COLO668 (cell line): ENCODE measurements around the gene TNIP2.
"Not testable (repeated sequence)": the region's sequence is repeated elsewhere in the genome, so short reads cannot be mapped to it uniquely, and the experiment has no call there.

Experiments used
- DNase-seq: peaks from one replicate; lab custom pipeline; 2025; ENCODE audit not compliant: unreplicated experiment; lab: John Stamatoyannopoulos, UW

Gene TNIP2

DNA sequence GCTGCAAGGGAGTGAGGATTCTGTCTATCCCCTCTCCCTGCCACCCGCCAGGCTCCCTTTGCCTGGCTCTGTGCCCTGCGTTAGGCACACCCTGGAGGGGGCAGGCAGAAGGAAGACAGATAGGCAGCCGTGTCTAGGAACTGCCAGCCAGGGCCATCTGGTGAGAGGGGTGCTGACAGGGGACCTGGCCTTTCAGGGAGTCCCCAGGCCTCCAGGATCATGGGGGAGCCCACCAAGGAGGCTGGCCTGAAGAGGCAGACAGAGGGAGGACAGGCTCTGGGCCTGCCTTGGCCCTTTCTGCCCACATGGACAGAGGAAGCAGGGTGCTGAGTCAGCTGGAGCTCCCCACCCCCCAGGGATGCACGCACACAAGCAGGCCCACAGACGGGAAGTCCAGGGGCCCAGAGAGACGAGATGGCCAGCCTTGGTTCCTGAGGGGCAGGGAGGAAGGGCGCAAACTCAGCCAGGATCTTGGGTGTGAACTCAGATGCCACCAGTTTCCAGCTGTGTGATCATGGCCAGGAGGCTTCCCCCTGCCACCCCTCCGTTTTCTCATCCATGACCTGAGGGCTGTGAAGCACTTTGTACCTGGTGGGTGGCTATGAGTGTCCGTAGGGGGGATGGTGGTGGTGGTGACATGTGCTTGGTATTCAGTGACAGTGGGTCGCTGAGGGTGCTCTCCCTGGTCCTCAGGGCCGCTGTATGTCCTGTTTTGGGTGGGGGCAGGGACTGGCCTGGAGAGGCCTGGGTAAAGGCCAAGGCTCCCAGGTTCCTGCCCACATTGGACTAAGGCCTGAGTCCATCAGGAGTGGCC, 38.6 kb upstream of the TNIP2 start:
- DNase-seq: no peak

DNA sequence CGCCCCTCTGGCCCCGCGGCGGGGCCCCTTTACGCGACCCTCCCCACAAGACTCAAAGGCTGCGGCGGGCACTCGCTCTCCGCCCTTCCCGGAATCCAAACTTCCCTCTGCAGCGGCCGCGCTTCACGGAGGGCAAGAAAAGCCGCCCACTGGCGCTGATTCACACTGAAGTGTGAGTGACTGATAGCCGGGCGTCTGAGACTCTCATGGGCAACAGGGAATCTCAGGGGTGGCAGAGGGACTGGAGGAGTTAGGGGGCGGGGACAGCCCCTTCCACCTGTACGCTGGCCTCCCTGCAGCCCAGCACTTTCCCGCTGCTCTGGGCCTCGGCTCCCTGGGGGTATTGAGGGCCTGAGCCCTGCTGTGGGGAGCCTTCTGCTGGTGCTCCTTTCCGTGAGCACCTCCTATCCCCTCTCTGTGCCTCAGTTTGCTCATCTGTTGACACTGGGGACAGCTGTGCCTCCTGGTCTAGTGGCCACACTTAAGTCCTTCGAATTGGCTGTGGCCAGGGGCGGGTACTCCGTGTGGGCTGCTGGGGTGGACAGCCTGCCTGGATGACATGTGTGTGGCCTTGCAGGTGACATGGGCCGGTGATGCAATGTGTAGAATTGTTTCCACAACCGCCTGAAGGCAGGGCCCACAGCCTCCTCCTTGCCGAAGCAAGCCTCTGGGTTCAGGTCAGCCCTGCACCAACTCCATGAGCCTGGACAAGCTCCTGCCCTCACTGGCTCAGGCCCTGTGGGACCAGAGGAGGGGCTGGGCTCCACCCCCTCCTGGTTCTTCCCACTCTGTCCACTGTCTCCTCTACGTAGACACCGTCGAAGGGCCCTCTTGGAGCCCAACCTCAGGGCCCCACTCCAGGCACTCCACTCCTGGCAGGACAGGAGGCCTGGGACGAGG, 37.7 kb upstream of the TNIP2 start:
- peak; percentile 20 for DNase-seq

- DNase-seq: peak; percentile 43
Observed at GRCh38 chr4:2792711-2793585, 36.8 kb upstream of the TNIP2 start, which contains the start of gene SH3BP2. Gene SH3BP2 (plus strand): TSS chr4:2793085. CDS start chr4:2820618, 27,533 bp downstream.

- no peak for DNase-seq
Observed at GRCh38 chr4:2792396-2792710, 36.2 kb upstream of the TNIP2 start.

- DNase-seq: no peak
Observed at GRCh38 chr4:2791518-2792395, 35.6 kb upstream of the TNIP2 start.

GRCh38 chr4:2790583-2791517, 34.7 kb upstream of the TNIP2 start:
- DNase-seq: no peak

GRCh38 chr4:2789793-2790582, 33.9 kb upstream of the TNIP2 start:
- DNase-seq: peak; percentile 17

- DNase-seq: no peak
Observed at GRCh38 chr4:2789351-2789750, 33.2 kb upstream of the TNIP2 start.

DNA sequence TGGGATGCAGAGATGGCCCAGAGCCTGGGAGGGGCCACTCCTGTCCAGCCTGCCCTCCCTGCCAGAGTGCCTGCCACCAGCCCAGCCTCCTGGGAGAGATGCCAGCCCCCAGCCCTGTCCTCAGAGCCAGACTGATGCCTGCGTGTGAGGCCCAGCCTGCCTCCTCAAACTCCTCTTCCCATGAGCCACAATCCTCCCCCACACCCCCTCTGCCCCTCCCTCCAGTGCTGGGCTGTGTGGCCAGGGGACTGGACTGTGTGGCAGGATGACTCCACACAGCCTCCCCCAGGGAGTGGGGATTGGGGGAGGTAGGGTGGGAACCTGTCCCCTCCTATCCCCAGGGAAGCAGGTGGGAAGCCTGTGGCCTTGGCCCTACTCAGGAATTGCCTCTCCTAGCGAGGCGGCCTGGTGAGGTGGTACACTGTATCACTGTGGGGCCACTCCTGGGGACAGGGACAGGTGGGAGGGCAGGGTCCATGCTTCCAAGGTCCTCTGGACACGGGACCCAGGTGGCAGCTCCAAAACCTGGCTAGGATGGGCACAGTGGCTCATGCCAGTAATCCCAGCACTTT, 32.5 kb upstream of the TNIP2 start:
- no peak for DNase-seq

GRCh38 chr4:2788101-2788500, 32.0 kb upstream of the TNIP2 start:
- DNase-seq: no peak

- DNase-seq: no peak
Observed at GRCh38 chr4:2787230-2788100, 31.3 kb upstream of the TNIP2 start.

GRCh38 chr4:2786794-2787229, 30.7 kb upstream of the TNIP2 start:
- no peak for DNase-seq

DNA sequence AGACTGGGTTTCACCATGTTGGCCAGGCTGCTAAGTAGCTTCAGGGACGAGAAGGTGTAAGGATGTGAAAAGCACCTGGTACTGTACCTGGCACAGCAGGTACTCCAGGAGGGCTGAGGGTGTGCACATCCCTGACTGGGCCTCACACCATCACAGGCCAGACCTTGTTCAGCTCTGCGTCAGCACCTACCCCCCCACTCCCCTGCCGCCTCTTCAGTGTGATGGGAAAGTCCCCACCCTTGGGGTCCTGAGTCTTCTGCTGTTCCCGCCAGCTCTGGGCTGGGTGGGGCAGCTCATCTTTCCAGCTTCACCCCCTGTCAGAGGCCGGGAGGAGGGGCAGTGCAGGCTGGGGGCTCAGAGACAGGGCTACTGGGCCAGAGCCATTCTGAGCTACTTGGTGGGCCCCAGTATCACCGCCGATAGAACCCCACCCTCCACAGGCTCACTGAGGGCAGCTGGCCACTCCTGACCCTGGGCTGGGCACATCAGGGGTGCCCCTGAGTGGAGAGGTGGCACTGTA, 30.1 kb upstream of the TNIP2 start:
- no peak for DNase-seq

DNA sequence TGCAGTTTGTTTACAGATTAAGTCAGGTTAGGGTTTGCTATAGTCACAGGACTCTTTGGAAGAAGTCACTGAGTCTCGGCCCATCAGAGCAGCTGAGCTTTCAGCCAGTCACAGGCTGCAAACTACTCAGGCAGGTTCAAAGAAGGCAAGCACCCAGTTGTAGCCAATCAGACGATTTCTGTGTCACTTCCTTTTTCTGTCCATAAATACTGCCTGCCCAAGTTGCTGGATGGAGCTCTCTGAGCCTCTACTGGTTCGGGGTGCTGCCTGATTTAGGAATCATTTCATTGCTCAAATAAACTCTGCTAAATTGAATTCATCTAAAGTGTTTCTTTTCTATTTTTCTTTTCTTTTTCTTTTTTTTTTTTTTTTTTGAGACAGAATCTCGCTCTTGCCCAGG, 29.5 kb upstream of the TNIP2 start:
- no peak for DNase-seq

DNA sequence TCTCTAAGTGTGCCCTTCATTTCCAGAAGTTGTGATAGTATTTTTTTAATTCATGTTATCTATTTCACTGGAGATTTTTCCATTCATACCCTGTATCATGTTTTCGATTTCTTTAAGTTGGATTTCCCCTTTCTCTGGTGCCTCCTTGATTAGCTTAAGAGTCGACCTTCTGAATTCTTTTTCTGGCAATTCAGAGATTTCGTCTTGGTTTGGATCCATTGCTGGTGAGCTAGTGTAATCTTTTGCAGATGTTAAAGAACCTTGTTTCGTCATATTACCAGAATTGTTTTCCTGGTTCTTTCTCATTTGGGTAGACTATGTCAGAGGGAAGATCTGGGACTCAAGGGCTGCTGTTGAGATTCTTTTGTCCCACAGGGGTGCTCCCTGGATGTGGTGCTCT, 27.7 kb upstream of the TNIP2 start:
- no peak for DNase-seq

DNA sequence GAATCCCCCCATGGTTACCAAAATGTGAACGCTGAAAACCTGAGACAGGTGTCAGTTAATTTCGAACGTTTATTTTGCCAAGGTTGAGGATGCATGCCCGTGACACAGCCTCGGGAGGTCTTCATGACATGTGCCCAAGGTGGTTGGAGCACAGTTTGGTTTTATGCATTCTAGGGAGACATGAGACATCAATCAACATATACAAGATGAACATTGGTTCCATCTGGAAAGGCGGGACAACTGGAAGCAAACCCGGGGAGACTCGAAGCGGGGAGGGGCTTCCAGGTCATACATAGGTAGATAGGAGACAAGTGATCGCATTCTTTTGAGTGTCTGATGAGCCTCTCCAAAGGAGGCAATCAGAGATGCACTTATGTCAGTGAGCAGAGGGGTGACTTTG, 25.8 kb upstream of the TNIP2 start:
- no peak for DNase-seq

GRCh38 chr4:2780643-2781042, 24.5 kb upstream of the TNIP2 start:
- not testable (repeated sequence) for DNase-seq
